Esophagus (tissue), 2 donors: ENCODE data around the gene REEP3. TPM values are rescaled to one million over a fixed set of nuclear protein-coding genes. Genes with fewer than 3 reads are reported as not detected.

ENCODE experiments used
- H3K27ac ChIP-seq, 2 donors: one replicate each; pipeline ENCODE4 v1.5.1; 2013; ENCODE audit warnings: low read depth in 2 of 2, mild to moderate bottlenecking in 2 of 2, inconsistent platforms in 1 of 2, low read length in 1 of 2, moderate library complexity in 1 of 2
- H3K27me3 ChIP-seq, 2 donors: one replicate each; pipeline ENCODE4 v1.6.1; 2013; ENCODE audit warnings: low read length in 2 of 2, control low read depth in 1 of 2, mild to moderate bottlenecking in 1 of 2; ENCODE audit not compliant: insufficient read depth in 2 of 2, control insufficient read depth in 1 of 2
- H3K36me3 ChIP-seq, 2 donors: one replicate each; pipeline ENCODE4 v1.6.1; 2013; ENCODE audit warnings: low read length in 1 of 2; ENCODE audit not compliant: control insufficient read depth in 2 of 2, insufficient read depth in 2 of 2
- H3K4me1 ChIP-seq, 2 donors: one replicate each; pipeline ENCODE4 v1.6.1; 2013; ENCODE audit warnings: low read length in 1 of 2; ENCODE audit not compliant: control insufficient read depth in 2 of 2, insufficient read depth in 2 of 2
- H3K4me3 ChIP-seq, 2 donors: one replicate each; pipeline ENCODE4 v1.5.1; 2013; ENCODE audit warnings: low read length in 2 of 2, mild to moderate bottlenecking in 2 of 2, low read depth in 1 of 2, moderate library complexity in 1 of 2
- H3K9me3 ChIP-seq, 2 donors: one replicate each; pipeline ENCODE4 v1.6.1; 2013; ENCODE audit warnings: mild to moderate bottlenecking in 2 of 2, low read depth in 1 of 2, low read length in 1 of 2, moderate library complexity in 1 of 2; ENCODE audit not compliant: control insufficient read depth in 2 of 2, insufficient read depth in 1 of 2
- WGBS, 2 donors: extraction: QIAGEN DNeasy Blood & Tissue Kit; methylation state at CpG; one replicate each; pipeline ENCODE4 v1.1.7; 2013; 5-methylcytosine and 5-hydroxymethylcytosine counted together
- polyA plus RNA-seq, 2 donors: library from polyadenylated mRNA; stranded (reverse); fragments of 200-250 nt; gene quantifications; one replicate each; pipeline ENCODE4 v1.2.3, GENCODE V29; 2013
- donor health status: healthy with polysubstance abuse.
- donor health status: Bipolar disorder and iron deficiency.

REEP3 gene
- polyA plus RNA-seq, 2 donors: 7.3 to 10.0 TPM

DNA sequence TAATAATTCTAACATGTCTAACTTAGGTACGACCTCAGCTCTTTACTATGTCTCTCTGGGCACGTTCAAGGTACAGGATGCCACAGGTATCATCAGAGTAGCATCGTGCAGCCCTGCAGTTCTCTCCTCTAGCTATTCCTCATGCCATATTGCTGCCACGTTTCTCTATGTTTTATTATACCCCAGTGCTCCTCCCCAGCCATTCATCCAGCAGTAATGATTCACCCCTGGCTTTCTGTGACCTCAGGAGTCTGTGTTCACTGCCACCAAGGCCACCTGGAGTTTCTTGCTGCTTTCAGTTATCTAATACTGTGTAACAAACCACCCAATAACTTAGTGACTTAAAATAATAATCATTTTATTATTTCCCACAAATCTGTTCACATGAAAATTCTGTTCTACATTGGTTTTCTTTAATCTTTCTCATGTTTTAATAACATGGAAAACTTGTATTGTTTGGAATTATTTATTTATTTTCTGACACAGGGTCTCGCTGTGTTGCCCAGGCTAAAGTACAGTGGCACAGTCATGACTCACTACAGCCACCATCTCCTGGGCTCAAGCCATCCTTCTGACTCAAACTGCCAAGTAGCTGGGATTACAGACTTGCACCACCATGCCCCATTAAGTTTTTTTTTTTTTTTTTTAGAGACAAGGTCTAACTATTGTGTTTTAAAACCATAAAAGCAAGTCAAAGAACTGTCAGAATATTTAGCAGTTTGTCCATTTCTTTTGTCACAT is 21.8 kb downstream of the REEP3 start:
- 80 to 81% methylated on average over 5 of the region's 5 CpGs for WGBS, 2 donors
- H3K36me3 ChIP-seq: no peaks in the 10 kb centered on the region
- no peaks in the 10 kb centered on the region for H3K9me3 ChIP-seq
- H3K27ac ChIP-seq: no peak overlapping the region
- no peak overlapping the region for H3K4me3 ChIP-seq
- H3K4me1 ChIP-seq: no peaks in the 10 kb centered on the region
- H3K27me3 ChIP-seq: no peaks in the 10 kb centered on the region

- H3K36me3 ChIP-seq: no peaks in the 10 kb centered on the region
- H3K4me1 ChIP-seq: no peaks in the 10 kb centered on the region
- H3K27ac ChIP-seq: no peak overlapping the region
- H3K27me3 ChIP-seq: no peaks in the 10 kb centered on the region
- no peak overlapping the region for H3K4me3 ChIP-seq
- 86 to 89% methylated on average over 7 of the region's 7 CpGs for WGBS, 2 donors
- no peaks in the 10 kb centered on the region for H3K9me3 ChIP-seq
These were observed 22.4 kb downstream of the REEP3 start for GRCh38 chr10:63543576-63543962.

GRCh38 chr10:63544418-63544817 is 23.2 kb downstream of the REEP3 start:
- H3K4me1 ChIP-seq: no peaks in the 10 kb centered on the region
- WGBS, 2 donors: 48 to 61% methylated on average over 1 of the region's 1 CpG
- H3K9me3 ChIP-seq: no peaks in the 10 kb centered on the region
- no peaks in the 10 kb centered on the region for H3K27me3 ChIP-seq
- H3K4me3 ChIP-seq: no peak overlapping the region
- no peaks in the 10 kb centered on the region for H3K36me3 ChIP-seq
- no peak overlapping the region for H3K27ac ChIP-seq

- no peaks in the 10 kb centered on the region for H3K4me1 ChIP-seq
- no peaks in the 10 kb centered on the region for H3K27me3 ChIP-seq
- H3K9me3 ChIP-seq: no peaks in the 10 kb centered on the region
- no peaks in the 10 kb centered on the region for H3K36me3 ChIP-seq
- WGBS, 2 donors: 89 to 90% methylated on average over 2 of the region's 2 CpGs
- no peak overlapping the region for H3K27ac ChIP-seq
- no peak overlapping the region for H3K4me3 ChIP-seq
These were observed 26.6 kb downstream of the REEP3 start for GRCh38 chr10:63547628-63548360.

GRCh38 chr10:63548860-63549259 is 27.7 kb downstream of the REEP3 start:
- Histone ChIP-seq H3K9me3 (no peaks in the 10 kb centered on the region), H3K36me3 (no peaks in the 10 kb centered on the region), H3K27me3 (no peaks in the 10 kb centered on the region), H3K4me3 (no peak overlapping the region), H3K27ac (no peak overlapping the region), H3K4me1 (no peaks in the 10 kb centered on the region)

DNA sequence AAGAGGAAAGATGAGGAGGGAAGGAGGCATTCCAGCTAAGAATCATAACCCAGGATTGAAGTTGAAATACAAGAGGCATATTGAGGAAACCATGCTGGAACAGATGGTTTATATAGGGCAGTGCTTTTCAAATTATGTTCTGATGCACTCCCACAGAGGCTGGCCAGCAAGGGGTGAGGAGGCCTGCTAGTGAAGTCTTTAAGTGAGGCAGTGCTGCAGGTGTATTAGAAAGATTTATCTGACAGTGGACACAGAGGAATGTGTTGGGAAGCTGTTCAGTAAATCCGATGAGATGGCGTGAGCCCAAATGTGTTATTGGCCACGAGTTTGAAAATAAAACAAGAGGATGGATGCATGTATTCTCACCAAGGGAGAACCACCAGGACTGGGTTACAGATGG is 28.6 kb downstream of the REEP3 start:
- no peaks in the 10 kb centered on the region for H3K9me3 ChIP-seq
- no peaks in the 10 kb centered on the region for H3K27me3 ChIP-seq
- no peak overlapping the region for H3K27ac ChIP-seq
- H3K4me3 ChIP-seq: no peak overlapping the region
- H3K36me3 ChIP-seq: no peaks in the 10 kb centered on the region
- 71 to 91% methylated on average over 3 of the region's 3 CpGs for WGBS, 2 donors
- no peaks in the 10 kb centered on the region for H3K4me1 ChIP-seq

DNA sequence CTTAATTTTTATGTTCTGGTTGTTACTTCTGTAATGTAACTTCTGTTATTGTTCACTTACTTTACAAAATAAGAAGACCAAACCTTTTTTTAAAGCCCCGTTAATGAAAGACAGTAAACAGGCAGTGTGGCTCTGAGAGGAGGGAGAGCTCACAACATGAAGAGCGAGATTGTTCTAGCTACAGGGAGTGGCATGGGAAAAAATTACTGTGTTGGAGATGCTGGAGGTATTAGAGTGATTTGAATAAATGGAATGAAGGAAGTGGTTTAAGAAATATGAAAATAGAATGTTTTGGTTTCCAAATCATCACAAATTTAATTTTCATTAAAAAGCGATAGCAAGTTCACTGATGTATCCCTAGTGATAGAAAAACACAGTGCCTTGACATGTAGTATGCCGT is 31.8 kb downstream of the REEP3 start:
- Histone ChIP-seq H3K27me3 (no peaks in the 10 kb centered on the region), H3K9me3 (no peaks in the 10 kb centered on the region), H3K4me1 (no peaks in the 10 kb centered on the region), H3K4me3 (no peak overlapping the region), H3K36me3 (no peaks in the 10 kb centered on the region), H3K27ac (no peak overlapping the region)
- WGBS, 2 donors: 78 to 83% methylated on average over 4 of the region's 4 CpGs

GRCh38 chr10:63553473-63553872 is 32.3 kb downstream of the REEP3 start:
- WGBS, 2 donors: 92 to 94% methylated on average over 6 of the region's 6 CpGs
- Histone ChIP-seq H3K36me3 (no peaks in the 10 kb centered on the region), H3K27me3 (no peaks in the 10 kb centered on the region), H3K4me3 (no peak overlapping the region), H3K9me3 (no peaks in the 10 kb centered on the region), H3K4me1 (no peaks in the 10 kb centered on the region), H3K27ac (no peak overlapping the region)

- Histone ChIP-seq H3K9me3 (no peaks in the 10 kb centered on the region), H3K4me1 (no peaks in the 10 kb centered on the region), H3K27ac (peak overlapping the region in 1 of 2 donors; percentile 10), H3K27me3 (no peaks in the 10 kb centered on the region), H3K36me3 (no peaks in the 10 kb centered on the region), H3K4me3 (no peak overlapping the region)
- 73 to 75% methylated on average over 2 of the region's 2 CpGs for WGBS, 2 donors
These were observed 33.5 kb downstream of the REEP3 start for GRCh38 chr10:63554657-63555056.

GRCh38 chr10:63555330-63555729 is 34.1 kb downstream of the REEP3 start:
- no peaks in the 10 kb centered on the region for H3K36me3 ChIP-seq
- WGBS, 2 donors: 60 to 68% methylated on average over 2 of the region's 2 CpGs
- H3K4me3 ChIP-seq: no peak overlapping the region
- no peaks in the 10 kb centered on the region for H3K27me3 ChIP-seq
- H3K27ac ChIP-seq: no peak overlapping the region
- H3K4me1 ChIP-seq: no peaks in the 10 kb centered on the region
- no peaks in the 10 kb centered on the region for H3K9me3 ChIP-seq
